ENCODE results near the gene LRFN4. TPM values are rescaled to one million over a fixed set of nuclear protein-coding genes. Genes with fewer than 3 reads are reported as not detected.

The LRFN4 gene
- total and polyA plus RNA-seq, 4 donors: 4.6 to 34.4 (median 15.3) TPM

DNA sequence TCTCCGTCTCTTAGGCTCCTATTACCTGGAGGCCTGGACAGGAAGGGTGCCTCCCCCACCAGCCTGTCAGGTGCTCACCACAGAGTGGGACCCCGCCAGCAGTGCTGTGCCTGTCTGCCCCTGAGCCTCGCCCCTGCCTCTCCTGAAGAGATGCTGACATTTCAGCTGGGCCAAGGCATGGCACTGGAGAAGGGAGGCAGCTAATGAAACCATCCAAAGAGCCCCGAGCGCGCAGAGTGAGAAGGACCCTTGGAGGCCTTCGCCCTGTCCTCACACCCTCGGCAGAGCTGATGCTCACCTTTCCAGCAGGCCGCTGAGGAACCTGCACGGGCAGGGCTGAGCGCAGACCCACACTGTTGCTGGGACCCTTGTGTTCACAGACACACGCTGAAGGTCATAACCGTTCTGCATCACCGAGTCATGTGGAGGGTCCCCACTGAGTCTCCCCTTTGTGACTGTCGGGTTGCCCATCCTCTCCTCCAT lies 2.1 kb upstream of the LRFN4 start:
- Histone ChIP-seq H3K36me3 (ENCODE audit: control insufficient read depth in 4 of 4, insufficient read depth in 4 of 4, low read length in 4 of 4) (peaks cover 0 to 11% (median 0%) of the 10 kb centered on the region in 4 donors), H3K9me3 (ENCODE audit: control insufficient read depth in 4 of 4, insufficient read depth in 3 of 4, low read length in 3 of 4) (no peaks in the 10 kb centered on the region), H3K4me3 (no peak overlapping the region), H3K4me1 (ENCODE audit: control insufficient read depth in 5 of 5, insufficient read depth in 5 of 5, low read length in 5 of 5) (peaks cover 0 to 13% (median 3%) of the 10 kb centered on the region in 5 donors), H3K9ac (ENCODE audit: insufficient read depth in 1 of 2, low read length in 2 of 2) (no peak overlapping the region), H3K27me3 (ENCODE audit: control insufficient read depth in 3 of 3, insufficient read depth in 3 of 3, low read length in 2 of 3) (no peaks in the 10 kb centered on the region), H3K27ac (ENCODE audit: low read depth in 1 of 2, low read length in 1 of 2) (no peak overlapping the region)
- ATAC-seq (ENCODE audit: insufficient read depth, low FRiP score) (no peak), DNase-seq (no peak)
- TF ChIP-seq, protein P1, sequence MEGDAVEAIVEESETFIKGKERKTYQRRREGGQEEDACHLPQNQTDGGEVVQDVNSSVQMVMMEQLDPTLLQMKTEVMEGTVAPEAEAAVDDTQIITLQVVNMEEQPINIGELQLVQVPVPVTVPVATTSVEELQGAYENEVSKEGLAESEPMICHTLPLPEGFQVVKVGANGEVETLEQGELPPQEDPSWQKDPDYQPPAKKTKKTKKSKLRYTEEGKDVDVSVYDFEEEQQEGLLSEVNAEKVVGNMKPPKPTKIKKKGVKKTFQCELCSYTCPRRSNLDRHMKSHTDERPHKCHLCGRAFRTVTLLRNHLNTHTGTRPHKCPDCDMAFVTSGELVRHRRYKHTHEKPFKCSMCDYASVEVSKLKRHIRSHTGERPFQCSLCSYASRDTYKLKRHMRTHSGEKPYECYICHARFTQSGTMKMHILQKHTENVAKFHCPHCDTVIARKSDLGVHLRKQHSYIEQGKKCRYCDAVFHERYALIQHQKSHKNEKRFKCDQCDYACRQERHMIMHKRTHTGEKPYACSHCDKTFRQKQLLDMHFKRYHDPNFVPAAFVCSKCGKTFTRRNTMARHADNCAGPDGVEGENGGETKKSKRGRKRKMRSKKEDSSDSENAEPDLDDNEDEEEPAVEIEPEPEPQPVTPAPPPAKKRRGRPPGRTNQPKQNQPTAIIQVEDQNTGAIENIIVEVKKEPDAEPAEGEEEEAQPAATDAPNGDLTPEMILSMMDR (IDR thresholded peaks at IDR 0.05; ENCODE audit: control extremely low read depth, extremely low read depth): no peak
- WGBS, 2 donors: 95 to 97% methylated on average over 15 of the region's 15 CpGs

DNA sequence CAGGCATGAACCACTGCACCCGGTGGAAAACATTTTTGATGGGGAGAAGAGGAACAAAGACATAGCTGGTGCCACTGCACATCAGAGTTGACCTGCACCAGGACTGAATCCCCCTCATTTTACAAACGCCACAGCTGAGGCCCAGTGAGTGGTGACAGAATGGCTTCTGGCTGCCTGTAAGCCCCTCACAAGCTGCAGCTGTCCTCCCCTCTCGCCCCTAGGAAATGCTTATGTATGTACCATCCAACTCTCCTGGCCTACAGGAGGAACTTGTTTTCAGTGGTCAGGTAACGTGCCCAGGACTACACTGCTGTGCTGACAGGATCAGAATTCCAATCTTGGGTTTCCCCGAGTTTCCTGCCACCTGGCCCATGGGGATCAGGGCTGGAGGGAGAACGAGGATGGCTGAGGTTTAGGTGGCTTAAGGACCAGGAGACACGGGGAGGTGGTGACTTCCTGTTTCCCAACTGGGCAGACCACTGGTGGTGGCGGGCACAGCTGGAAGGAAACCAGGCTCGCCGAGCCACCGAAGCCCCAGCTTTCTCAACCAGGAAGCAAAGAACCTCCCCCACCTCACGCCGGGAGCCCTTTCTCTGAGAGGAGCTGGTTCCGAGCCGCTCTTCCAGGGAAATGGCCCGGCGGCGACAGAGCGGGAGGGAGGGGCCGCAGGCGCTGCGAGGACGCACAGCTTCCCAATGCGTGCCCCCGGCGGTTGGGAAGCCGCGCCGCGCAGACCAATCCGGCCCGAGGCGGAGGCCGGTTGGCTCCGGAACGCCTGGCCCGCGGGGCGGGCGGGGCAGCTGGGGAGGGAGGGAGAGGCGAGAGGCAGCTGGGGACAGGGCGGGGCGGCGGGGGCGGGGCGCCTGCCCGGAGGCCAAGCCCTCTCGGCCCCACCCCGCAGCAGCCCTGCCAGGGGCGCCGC lies 1.0 kb upstream of the LRFN4 start:
- 2 to 4% methylated on average over 42 to 51 of the region's 51 CpGs for WGBS, 2 donors
- TF ChIP-seq, protein P1 (IDR thresholded peaks at IDR 0.05; ENCODE audit: control extremely low read depth, extremely low read depth): no peak
- Histone ChIP-seq H3K4me3 (peak overlapping the region; percentile 65), H3K27me3 (ENCODE audit: control insufficient read depth in 3 of 3, insufficient read depth in 3 of 3, low read length in 2 of 3) (no peaks in the 10 kb centered on the region), H3K9ac (ENCODE audit: insufficient read depth in 1 of 2, low read length in 2 of 2) (peak overlapping the region; percentile 66 to 88), H3K9me3 (ENCODE audit: control insufficient read depth in 4 of 4, insufficient read depth in 3 of 4, low read length in 3 of 4) (no peaks in the 10 kb centered on the region), H3K4me1 (ENCODE audit: control insufficient read depth in 5 of 5, insufficient read depth in 5 of 5, low read length in 5 of 5) (peaks cover 0 to 13% (median 3%) of the 10 kb centered on the region in 5 donors), H3K36me3 (ENCODE audit: control insufficient read depth in 4 of 4, insufficient read depth in 4 of 4, low read length in 4 of 4) (peaks cover 0 to 11% (median 0%) of the 10 kb centered on the region in 4 donors), H3K27ac (ENCODE audit: low read depth in 1 of 2, low read length in 1 of 2) (peak overlapping the region; percentile 89 to 92)
- ATAC-seq (ENCODE audit: insufficient read depth, low FRiP score) (peak; percentile 94), DNase-seq (peak; percentile 94 to 96 (median 95))

GRCh38 chr11:66857234-66857926 lies 516 bp downstream of the LRFN4 start:
- Histone ChIP-seq H3K9me3 (ENCODE audit: control insufficient read depth in 4 of 4, insufficient read depth in 3 of 4, low read length in 3 of 4) (no peaks in the 10 kb centered on the region), H3K4me1 (ENCODE audit: control insufficient read depth in 5 of 5, insufficient read depth in 5 of 5, low read length in 5 of 5) (peaks cover 0 to 13% (median 3%) of the 10 kb centered on the region in 5 donors), H3K4me3 (peak overlapping the region; percentile 65), H3K27me3 (ENCODE audit: control insufficient read depth in 3 of 3, insufficient read depth in 3 of 3, low read length in 2 of 3) (no peaks in the 10 kb centered on the region), H3K9ac (ENCODE audit: insufficient read depth in 1 of 2, low read length in 2 of 2) (no peak overlapping the region), H3K27ac (ENCODE audit: low read depth in 1 of 2, low read length in 1 of 2) (peak overlapping the region in 1 of 2 donors; percentile 71), H3K36me3 (ENCODE audit: control insufficient read depth in 4 of 4, insufficient read depth in 4 of 4, low read length in 4 of 4) (peaks cover 0 to 11% (median 0%) of the 10 kb centered on the region in 4 donors)
- 45 to 69% methylated on average over 26 to 47 of the region's 47 CpGs for WGBS, 2 donors
- TF ChIP-seq, protein P1 (IDR thresholded peaks at IDR 0.05; ENCODE audit: control extremely low read depth, extremely low read depth): no peak
- DNase-seq (peak in 1 of 3 donors; percentile 28), ATAC-seq (ENCODE audit: insufficient read depth, low FRiP score) (no peak)

Data from lung (tissue), 12 donors.